ENCODE measurements around the gene CCDC175.

Gene CCDC175

GRCh38 chr14:59565087-59565486 lies 11.5 kb downstream of the CCDC175 start:
- DNase-seq (ENCODE audit: low read depth in 1 of 2, low spot score in 1 of 2) = no peak
- no peak for TF ChIP-seq POLR2AphosphoS5 (IDR thresholded peaks at IDR 0.05; ENCODE audit: low read depth)
- TF ChIP-seq CTCF (IDR thresholded peaks at IDR 0.05; ENCODE audit: insufficient read depth, low read length) = no peak
- no peak for TF ChIP-seq SPI1 (IDR thresholded peaks at IDR 0.05; ENCODE audit: borderline replicate concordance, low read depth)
- no peak for TF ChIP-seq REST (IDR thresholded peaks at IDR 0.05; ENCODE audit: insufficient replicate concordance, low read depth)
- no peak for TF ChIP-seq GABPA (IDR thresholded peaks at IDR 0.05; ENCODE audit: low read depth)
- Histone ChIP-seq H3K27me3 (ENCODE audit: insufficient read depth, poor library complexity, severe bottlenecking) (no peaks in the 10 kb centered on the region), H3K4me3 (replicated peaks; ENCODE audit: insufficient read depth, low read length) (no peak overlapping the region), H3K27ac (replicated peaks) (no peak overlapping the region)

- no peak for DNase-seq (ENCODE audit: low read depth in 1 of 2, low spot score in 1 of 2)
- no peak for TF ChIP-seq POLR2AphosphoS5 (IDR thresholded peaks at IDR 0.05; ENCODE audit: low read depth)
- TF ChIP-seq REST (IDR thresholded peaks at IDR 0.05; ENCODE audit: insufficient replicate concordance, low read depth) = no peak
- TF ChIP-seq GABPA (IDR thresholded peaks at IDR 0.05; ENCODE audit: low read depth) = no peak
- TF ChIP-seq SPI1 (IDR thresholded peaks at IDR 0.05; ENCODE audit: borderline replicate concordance, low read depth) = no peak
- TF ChIP-seq CTCF (IDR thresholded peaks at IDR 0.05; ENCODE audit: insufficient read depth, low read length) = no peak
- Histone ChIP-seq H3K4me3 (replicated peaks; ENCODE audit: insufficient read depth, low read length) (no peak overlapping the region), H3K27ac (replicated peaks) (no peak overlapping the region), H3K27me3 (ENCODE audit: insufficient read depth, poor library complexity, severe bottlenecking) (no peaks in the 10 kb centered on the region)
Measured at GRCh38 chr14:59564366-59564765, 12.2 kb downstream of the CCDC175 start.

GRCh38 chr14:59547310-59547709 lies 29.3 kb downstream of the CCDC175 start:
- Histone ChIP-seq H3K4me3 (replicated peaks; ENCODE audit: insufficient read depth, low read length) (no peak overlapping the region), H3K27ac (replicated peaks) (no peak overlapping the region), H3K27me3 (ENCODE audit: insufficient read depth, poor library complexity, severe bottlenecking) (no peaks in the 10 kb centered on the region)
- TF ChIP-seq SPI1 (IDR thresholded peaks at IDR 0.05; ENCODE audit: borderline replicate concordance, low read depth) (no peak), CTCF (IDR thresholded peaks at IDR 0.05; ENCODE audit: insufficient read depth, low read length) (no peak), REST (IDR thresholded peaks at IDR 0.05; ENCODE audit: insufficient replicate concordance, low read depth) (no peak), GABPA (IDR thresholded peaks at IDR 0.05; ENCODE audit: low read depth) (no peak), POLR2AphosphoS5 (IDR thresholded peaks at IDR 0.05; ENCODE audit: low read depth) (no peak)
- no peak for DNase-seq (ENCODE audit: low read depth in 1 of 2, low spot score in 1 of 2)

All from HL-60 (cell line).